ENCODE data around the gene SLIT3.

DNA sequence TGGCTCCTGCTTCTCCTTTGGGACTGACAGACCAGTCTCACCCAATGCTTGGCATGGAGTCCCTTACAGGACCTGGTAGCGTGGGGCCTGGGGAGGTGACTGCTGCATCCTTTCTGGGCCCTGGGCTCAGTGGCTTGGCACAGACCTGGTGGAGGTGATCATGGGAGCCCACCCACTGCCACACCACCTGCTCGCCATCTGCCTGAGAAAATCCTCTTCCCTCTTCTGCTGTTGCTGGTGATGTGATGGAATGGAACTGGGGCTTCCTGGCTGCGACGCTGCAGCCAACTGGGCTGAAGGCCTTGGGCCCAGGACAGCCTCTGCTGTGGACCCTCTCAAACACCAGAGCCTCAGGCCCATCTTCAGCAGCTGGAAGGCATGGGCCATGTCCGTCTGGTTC lies 599.3 kb downstream of the SLIT3 start:
- no peak for TF ChIP-seq POLR2AphosphoS5 (IDR thresholded peaks at IDR 0.05; ENCODE audit: low read depth)
- TF ChIP-seq, protein P1, sequence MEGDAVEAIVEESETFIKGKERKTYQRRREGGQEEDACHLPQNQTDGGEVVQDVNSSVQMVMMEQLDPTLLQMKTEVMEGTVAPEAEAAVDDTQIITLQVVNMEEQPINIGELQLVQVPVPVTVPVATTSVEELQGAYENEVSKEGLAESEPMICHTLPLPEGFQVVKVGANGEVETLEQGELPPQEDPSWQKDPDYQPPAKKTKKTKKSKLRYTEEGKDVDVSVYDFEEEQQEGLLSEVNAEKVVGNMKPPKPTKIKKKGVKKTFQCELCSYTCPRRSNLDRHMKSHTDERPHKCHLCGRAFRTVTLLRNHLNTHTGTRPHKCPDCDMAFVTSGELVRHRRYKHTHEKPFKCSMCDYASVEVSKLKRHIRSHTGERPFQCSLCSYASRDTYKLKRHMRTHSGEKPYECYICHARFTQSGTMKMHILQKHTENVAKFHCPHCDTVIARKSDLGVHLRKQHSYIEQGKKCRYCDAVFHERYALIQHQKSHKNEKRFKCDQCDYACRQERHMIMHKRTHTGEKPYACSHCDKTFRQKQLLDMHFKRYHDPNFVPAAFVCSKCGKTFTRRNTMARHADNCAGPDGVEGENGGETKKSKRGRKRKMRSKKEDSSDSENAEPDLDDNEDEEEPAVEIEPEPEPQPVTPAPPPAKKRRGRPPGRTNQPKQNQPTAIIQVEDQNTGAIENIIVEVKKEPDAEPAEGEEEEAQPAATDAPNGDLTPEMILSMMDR (IDR thresholded peaks at IDR 0.05; ENCODE audit: insufficient read depth, low read length): no peak
- TF ChIP-seq, protein P2, sequence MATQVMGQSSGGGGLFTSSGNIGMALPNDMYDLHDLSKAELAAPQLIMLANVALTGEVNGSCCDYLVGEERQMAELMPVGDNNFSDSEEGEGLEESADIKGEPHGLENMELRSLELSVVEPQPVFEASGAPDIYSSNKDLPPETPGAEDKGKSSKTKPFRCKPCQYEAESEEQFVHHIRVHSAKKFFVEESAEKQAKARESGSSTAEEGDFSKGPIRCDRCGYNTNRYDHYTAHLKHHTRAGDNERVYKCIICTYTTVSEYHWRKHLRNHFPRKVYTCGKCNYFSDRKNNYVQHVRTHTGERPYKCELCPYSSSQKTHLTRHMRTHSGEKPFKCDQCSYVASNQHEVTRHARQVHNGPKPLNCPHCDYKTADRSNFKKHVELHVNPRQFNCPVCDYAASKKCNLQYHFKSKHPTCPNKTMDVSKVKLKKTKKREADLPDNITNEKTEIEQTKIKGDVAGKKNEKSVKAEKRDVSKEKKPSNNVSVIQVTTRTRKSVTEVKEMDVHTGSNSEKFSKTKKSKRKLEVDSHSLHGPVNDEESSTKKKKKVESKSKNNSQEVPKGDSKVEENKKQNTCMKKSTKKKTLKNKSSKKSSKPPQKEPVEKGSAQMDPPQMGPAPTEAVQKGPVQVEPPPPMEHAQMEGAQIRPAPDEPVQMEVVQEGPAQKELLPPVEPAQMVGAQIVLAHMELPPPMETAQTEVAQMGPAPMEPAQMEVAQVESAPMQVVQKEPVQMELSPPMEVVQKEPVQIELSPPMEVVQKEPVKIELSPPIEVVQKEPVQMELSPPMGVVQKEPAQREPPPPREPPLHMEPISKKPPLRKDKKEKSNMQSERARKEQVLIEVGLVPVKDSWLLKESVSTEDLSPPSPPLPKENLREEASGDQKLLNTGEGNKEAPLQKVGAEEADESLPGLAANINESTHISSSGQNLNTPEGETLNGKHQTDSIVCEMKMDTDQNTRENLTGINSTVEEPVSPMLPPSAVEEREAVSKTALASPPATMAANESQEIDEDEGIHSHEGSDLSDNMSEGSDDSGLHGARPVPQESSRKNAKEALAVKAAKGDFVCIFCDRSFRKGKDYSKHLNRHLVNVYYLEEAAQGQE (IDR thresholded peaks at IDR 0.05; ENCODE audit: insufficient replicate concordance, low read depth): no peak
- no peak for TF ChIP-seq GABPA (IDR thresholded peaks at IDR 0.05; ENCODE audit: low read depth)
